ENCODE measurements around the gene ATF6. TPM values are rescaled to one million over a fixed set of nuclear protein-coding genes. Genes with fewer than 3 reads are reported as not detected.

ATF6 gene
- total and polyA plus RNA-seq, 2 donors (not counting 3 experiments of a cell fraction or from before 2014, with no cell fraction given), result 24.9 to 40.3 TPM

- POLR2A ChIA-PET, result interaction anchor here (1.2 to 1.6 kb wide), 3 partner anchors 15 to 245 kb away, joined by 3 to 12 read pairs (median 5); partner anchors contain the start of gene OLFML2B
- Histone ChIP-seq H3K27ac (ENCODE audit: insufficient read depth, low read depth, low read length) (peak overlapping the region; percentile 2), H3K79me2 (ENCODE audit: control insufficient read depth, insufficient read depth, low read length) (peaks cover 6% of the 10 kb centered on the region), H4K20me1 (replicated peaks; ENCODE audit: control insufficient read depth, extremely low read depth, insufficient read depth, low read length) (no peaks in the 10 kb centered on the region), H3K9me3 (replicated peaks; ENCODE audit: control insufficient read depth, insufficient read depth, low read length) (no peaks in the 10 kb centered on the region), H3K4me2 (ENCODE audit: insufficient read depth, low read length) (no peak overlapping the region), H3K4me3 (replicated peaks in 1 of 3; ENCODE audit: insufficient read depth in 1 of 3, low read depth in 1 of 3, low read length in 3 of 3) (no peak overlapping the region), H3K27me3 (ENCODE audit: control insufficient read depth in 2 of 2, insufficient read depth in 2 of 2, low read length in 2 of 2) (no peaks in the 10 kb centered on the region), H2AFZ (ENCODE audit: low read depth, low read length) (no peak overlapping the region), H3K4me1 (ENCODE audit: control insufficient read depth, extremely low read depth, insufficient read depth, low read length) (peaks cover 14% of the 10 kb centered on the region), H3K9me1 (replicated peaks; ENCODE audit: control insufficient read depth, extremely low read depth, insufficient read depth, low read length) (no peaks in the 10 kb centered on the region), H3K9ac (replicated peaks; ENCODE audit: extremely low read depth, insufficient read depth, low read length) (no peak overlapping the region), H3K36me3 (ENCODE audit: control insufficient read depth in 2 of 2, extremely low read depth in 1 of 2, insufficient read depth in 2 of 2, low read length in 2 of 2) (peaks cover 0 to 11% of the 10 kb centered on the region in 2 experiments)
- DNase-seq (ENCODE audit: low read depth, low spot score) (no peak), FAIRE-seq (no peak)
- intact Hi-C loops (cut with micrococcal nuclease) (loop anchor here (1.0 to 5.0 kb wide), 7 partner anchors 55 to 601 kb away; no protein-coding TSS in a partner anchor), dilution Hi-C loops (cut with MboI; ENCODE audit: extremely low pct_ligation_motif_present, low sequenced_read_pairs) (no loop called here)
- TF ChIP-seq GATA2 (IDR thresholded peaks at IDR 0.05; ENCODE audit: insufficient read depth, insufficient read length, low read depth, low read length) (no peak), JUN (IDR thresholded peaks at IDR 0.05; ENCODE audit: borderline replicate concordance, insufficient read depth, insufficient read length, low read depth) (no peak), MAX (IDR thresholded peaks at IDR 0.05; ENCODE audit: insufficient read depth, insufficient read length) (no peak), POLR2AphosphoS5 (IDR thresholded peaks at IDR 0.05; ENCODE audit: insufficient read depth, low read depth, low read length) (no peak), MYC (IDR thresholded peaks at IDR 0.05; ENCODE audit: low read depth, low read length) (no peak)
- BruUV-seq (replicated peaks), result no TSS peak
- CTCF ChIA-PET, result interaction anchor here (0.6 to 10.9 kb wide), 66 partner anchors 9 to 716 kb away, joined by 3 to 754 read pairs (median 4); partner anchors contain the start of genes DUSP12 and OLFML2B
Measured at GRCh38 chr1:161791904-161792655, 26.0 kb downstream of the ATF6 start.

GRCh38 chr1:161792740-161793139, 26.6 kb downstream of the ATF6 start:
- DNase-seq (ENCODE audit: low read depth, low spot score), result peak; percentile 88
- Histone ChIP-seq H3K4me2 (ENCODE audit: insufficient read depth, low read length) (no peak overlapping the region), H3K9ac (replicated peaks; ENCODE audit: extremely low read depth, insufficient read depth, low read length) (no peak overlapping the region), H3K4me3 (replicated peaks in 1 of 3; ENCODE audit: insufficient read depth in 1 of 3, low read depth in 1 of 3, low read length in 3 of 3) (no peak overlapping the region), H3K27ac (ENCODE audit: insufficient read depth, low read depth, low read length) (peak overlapping the region; percentile 2), H3K4me1 (ENCODE audit: control insufficient read depth, extremely low read depth, insufficient read depth, low read length) (peaks cover 14% of the 10 kb centered on the region), H3K9me1 (replicated peaks; ENCODE audit: control insufficient read depth, extremely low read depth, insufficient read depth, low read length) (no peaks in the 10 kb centered on the region), H4K20me1 (replicated peaks; ENCODE audit: control insufficient read depth, extremely low read depth, insufficient read depth, low read length) (no peaks in the 10 kb centered on the region), H3K27me3 (ENCODE audit: control insufficient read depth in 2 of 2, insufficient read depth in 2 of 2, low read length in 2 of 2) (no peaks in the 10 kb centered on the region), H2AFZ (ENCODE audit: low read depth, low read length) (no peak overlapping the region), H3K9me3 (replicated peaks; ENCODE audit: control insufficient read depth, insufficient read depth, low read length) (no peaks in the 10 kb centered on the region), H3K36me3 (ENCODE audit: control insufficient read depth in 2 of 2, extremely low read depth in 1 of 2, insufficient read depth in 2 of 2, low read length in 2 of 2) (peaks cover 0 to 11% of the 10 kb centered on the region in 2 experiments), H3K79me2 (ENCODE audit: control insufficient read depth, insufficient read depth, low read length) (peaks cover 6% of the 10 kb centered on the region)
- intact Hi-C loops (cut with micrococcal nuclease) (loop anchor here (1.0 to 5.0 kb wide), 7 partner anchors 55 to 600 kb away; no protein-coding TSS in a partner anchor), dilution Hi-C loops (cut with MboI; ENCODE audit: extremely low pct_ligation_motif_present, low sequenced_read_pairs) (no loop called here)
- TF ChIP-seq POLR2A (IDR thresholded peaks at IDR 0.05; ENCODE audit: low read depth, low read length), result peak; percentile 60
- peak; percentile 86 for TF ChIP-seq JUN (IDR thresholded peaks at IDR 0.05; ENCODE audit: borderline replicate concordance, insufficient read depth, insufficient read length, low read depth)
- TF ChIP-seq EZH2 (IDR thresholded peaks at IDR 0.05; ENCODE audit: borderline replicate concordance, low read depth, low read length, severe bottlenecking), result no peak
- peak; percentile 26 to 39 for TF ChIP-seq CTCF (IDR thresholded peaks at IDR 0.05; ENCODE audit: extremely low read depth in 1 of 2, insufficient read depth in 1 of 2, low read depth in 1 of 2, low read length in 2 of 2)
- TF ChIP-seq GATA2 (IDR thresholded peaks at IDR 0.05; ENCODE audit: insufficient read depth, insufficient read length, low read depth, low read length), result peak; percentile 92
- TF ChIP-seq POLR2AphosphoS5 (IDR thresholded peaks at IDR 0.05; ENCODE audit: insufficient read depth, low read depth, low read length), result peak; percentile 47
- TF ChIP-seq MAX (IDR thresholded peaks at IDR 0.05; ENCODE audit: insufficient read depth, insufficient read length), result no peak
- TF ChIP-seq FOS (IDR thresholded peaks at IDR 0.05; ENCODE audit: borderline replicate concordance, insufficient read depth, low read length), result peak; percentile 83
- no TSS peak for BruUV-seq (replicated peaks)
- ChIA-PET POLR2A (interaction anchor here (1.2 to 1.6 kb wide), 3 partner anchors 14 to 244 kb away, joined by 3 to 12 read pairs (median 5); partner anchors contain the start of gene OLFML2B), CTCF (interaction anchor here (0.6 to 10.9 kb wide), 67 partner anchors 10 to 716 kb away, joined by 3 to 754 read pairs (median 4); partner anchors contain the start of genes DUSP12 and OLFML2B)
- peak; percentile 77 for FAIRE-seq

All from endothelial cell of umbilical vein (primary cell).